IPS DF 4.7 (cell line): Measurements from ENCODE around the gene XAF1.
"Not testable (repeated sequence)": the region's sequence is repeated elsewhere in the genome, so short reads cannot be mapped to it uniquely, and the experiment has no call there.

Experiments
- DNase-seq: peaks from one replicate; pipeline ENCODE4 v3.0.0-alpha.2; 2013; ENCODE audit warnings: low spot score; ENCODE audit errors: extremely low read depth

Gene XAF1

GRCh38 chr17:6755731-6756184 lies at the start of gene XAF1:
Gene XAF1, plus strand, starts transcription at chr17:6756046. Its CDS starts 33 bp downstream, at chr17:6756079.
- DNase-seq = no peak

- no peak for DNase-seq
Observed at GRCh38 chr17:6706499-6706898, 49.3 kb upstream of the XAF1 start.

- no peak for DNase-seq
Observed at GRCh38 chr17:6706996-6707395, 48.9 kb upstream of the XAF1 start.

GRCh38 chr17:6708357-6708961 lies 47.4 kb upstream of the XAF1 start:
- no peak for DNase-seq

- no peak for DNase-seq
Observed at GRCh38 chr17:6710317-6710716, 45.5 kb upstream of the XAF1 start.

- no peak for DNase-seq
Observed at GRCh38 chr17:6711081-6711674, 44.7 kb upstream of the XAF1 start.

- no peak for DNase-seq
Observed at GRCh38 chr17:6711681-6712057, 44.2 kb upstream of the XAF1 start.

GRCh38 chr17:6712058-6712853 lies 43.6 kb upstream of the XAF1 start:
- no peak for DNase-seq

- DNase-seq = no peak
Observed at GRCh38 chr17:6712854-6713129, 43.1 kb upstream of the XAF1 start.

GRCh38 chr17:6713130-6713917 lies 42.5 kb upstream of the XAF1 start, which contains the start of gene SLC13A5:
Gene SLC13A5, minus strand, starts transcription at chr17:6713369. Its CDS starts 36 bp downstream, at chr17:6713333.
- no peak for DNase-seq

GRCh38 chr17:6713918-6714271 lies 42.0 kb upstream of the XAF1 start:
- no peak for DNase-seq

GRCh38 chr17:6714315-6714874 lies 41.5 kb upstream of the XAF1 start:
- DNase-seq = no peak

- no peak for DNase-seq
Observed at GRCh38 chr17:6716736-6717135, 39.1 kb upstream of the XAF1 start.

GRCh38 chr17:6721744-6722143 lies 34.1 kb upstream of the XAF1 start:
- DNase-seq = no peak

GRCh38 chr17:6724009-6724408 lies 31.8 kb upstream of the XAF1 start:
- DNase-seq = no peak

GRCh38 chr17:6729531-6729930 lies 26.3 kb upstream of the XAF1 start:
- DNase-seq = no peak

GRCh38 chr17:6746665-6747064 lies 9.2 kb upstream of the XAF1 start:
- DNase-seq = not testable (repeated sequence)

GRCh38 chr17:6748617-6749016 lies 7.2 kb upstream of the XAF1 start:
- DNase-seq = no peak

- DNase-seq = no peak
Observed at GRCh38 chr17:6749519-6749918, 6.3 kb upstream of the XAF1 start.

- no peak for DNase-seq
Observed at GRCh38 chr17:6752068-6752909, 3.6 kb upstream of the XAF1 start.

- no peak for DNase-seq
Observed at GRCh38 chr17:6753006-6753445, 2.8 kb upstream of the XAF1 start.
